ENCODE data around the gene DOCK7.

DNA sequence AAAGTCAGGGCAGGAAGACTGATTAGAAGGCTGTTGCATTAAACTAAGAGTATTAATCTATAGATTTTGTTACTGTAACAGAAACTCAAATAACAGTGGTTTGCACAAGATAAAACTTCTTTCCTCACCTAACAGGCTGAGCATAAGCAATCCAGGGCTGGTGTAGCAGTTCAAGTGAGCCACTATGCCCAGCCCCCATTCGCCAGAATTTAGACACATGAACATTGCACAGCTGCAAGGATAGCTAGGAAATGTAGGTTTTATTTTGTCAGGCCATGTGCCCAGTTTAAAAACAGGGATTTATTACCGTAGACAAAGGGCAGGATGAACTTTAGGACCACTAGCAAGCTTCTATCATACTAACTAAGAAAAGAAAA lies 19.5 kb upstream of the DOCK7 start:
- TF ChIP-seq EZH2 (IDR thresholded peaks at IDR 0.05; ENCODE audit: insufficient read depth, poor library complexity, severe bottlenecking) (no peak), EZH2phosphoT487 (IDR thresholded peaks at IDR 0.05; ENCODE audit: insufficient read depth, low read depth) (no peak)

Data from GM23248 (cell line).